ENCODE data around the gene COL6A1.
A peak's percentile ranks its signal among the peaks of the same experiment; 100 is the strongest.
"Not testable (repeated sequence)": the region's sequence is repeated elsewhere in the genome, so short reads cannot be mapped to it uniquely, and the experiment has no call there.

The COL6A1 gene

DNA sequence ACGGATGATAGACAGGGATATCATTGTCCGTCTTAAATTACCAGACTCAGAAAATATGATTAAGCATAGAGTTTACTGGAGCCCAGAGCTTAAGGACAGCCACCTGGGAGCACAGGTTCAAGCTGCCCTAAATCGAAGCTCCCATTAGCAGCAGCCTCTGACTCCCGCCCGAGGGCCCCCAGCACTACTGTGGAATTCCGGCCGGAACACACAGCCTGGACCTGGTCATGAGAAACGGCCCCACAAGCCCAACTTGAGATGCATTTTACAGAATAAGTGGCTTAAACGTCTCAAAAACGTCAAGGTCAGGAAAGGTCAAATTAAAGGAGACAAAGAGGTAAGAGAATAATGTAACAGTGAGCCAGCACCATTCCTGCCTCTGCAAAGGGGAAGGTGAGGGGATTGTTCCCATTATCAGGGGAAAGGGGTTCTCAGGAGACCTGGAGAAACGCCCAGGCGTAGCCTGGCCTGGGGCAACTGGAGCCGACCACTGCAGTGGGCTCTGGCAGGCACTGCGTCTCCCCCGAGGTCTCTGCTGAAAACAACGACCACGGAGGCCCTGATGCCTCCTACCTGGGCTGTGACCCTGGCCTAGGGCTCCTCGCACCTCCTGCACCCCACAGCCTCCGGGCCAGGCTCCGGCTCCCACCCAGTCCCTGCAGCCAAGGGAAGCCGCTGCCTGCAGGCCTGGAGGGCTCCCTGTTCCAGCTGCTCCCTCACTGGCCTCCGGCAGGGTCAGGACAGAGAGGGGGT is 11.5 kb upstream of the COL6A1 start:
- no peak for DNase-seq (ENCODE audit: low spot score)

- DNase-seq (ENCODE audit: low spot score) = peak; percentile 83
Observed at GRCh38 chr21:45970674-45971615, 10.6 kb upstream of the COL6A1 start.

DNA sequence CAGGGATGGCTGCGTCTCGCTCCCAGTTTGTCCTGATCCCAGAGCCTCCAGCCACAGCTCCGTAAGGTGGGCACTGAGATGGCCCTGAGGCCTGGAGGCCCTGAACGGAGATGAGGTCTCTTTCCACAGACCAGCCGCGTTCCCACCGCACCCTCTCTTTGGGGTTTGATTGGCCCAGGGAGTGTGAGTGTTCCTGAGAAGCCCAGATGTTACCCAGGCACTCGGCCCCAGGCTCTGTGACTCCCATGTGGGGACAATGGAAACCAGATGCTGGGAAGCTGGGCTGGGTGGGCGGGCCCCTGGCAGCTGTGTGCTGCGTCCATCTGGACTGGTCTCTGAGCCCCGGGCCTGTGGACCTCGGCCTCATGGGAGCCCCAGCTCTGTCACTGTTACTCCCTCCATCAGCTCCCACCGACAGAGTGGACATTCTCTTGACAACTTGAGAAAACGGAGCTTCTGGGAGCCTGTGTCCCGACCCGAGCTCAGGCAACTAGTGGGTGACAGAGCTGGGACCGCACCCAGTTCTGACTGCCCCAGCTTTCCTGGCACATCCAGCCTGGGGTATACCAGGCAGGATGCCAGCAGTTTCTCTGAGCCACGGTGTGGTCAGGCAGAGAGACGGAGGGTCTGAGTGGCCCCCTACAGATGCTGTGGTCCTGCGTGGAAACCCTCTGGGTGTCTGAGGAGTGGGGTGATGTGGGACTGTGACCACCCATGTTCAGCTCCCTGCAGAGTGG is 9.8 kb upstream of the COL6A1 start:
- DNase-seq (ENCODE audit: low spot score) = no peak

GRCh38 chr21:45972353-45972715 is 9.2 kb upstream of the COL6A1 start:
- DNase-seq (ENCODE audit: low spot score) = no peak

DNA sequence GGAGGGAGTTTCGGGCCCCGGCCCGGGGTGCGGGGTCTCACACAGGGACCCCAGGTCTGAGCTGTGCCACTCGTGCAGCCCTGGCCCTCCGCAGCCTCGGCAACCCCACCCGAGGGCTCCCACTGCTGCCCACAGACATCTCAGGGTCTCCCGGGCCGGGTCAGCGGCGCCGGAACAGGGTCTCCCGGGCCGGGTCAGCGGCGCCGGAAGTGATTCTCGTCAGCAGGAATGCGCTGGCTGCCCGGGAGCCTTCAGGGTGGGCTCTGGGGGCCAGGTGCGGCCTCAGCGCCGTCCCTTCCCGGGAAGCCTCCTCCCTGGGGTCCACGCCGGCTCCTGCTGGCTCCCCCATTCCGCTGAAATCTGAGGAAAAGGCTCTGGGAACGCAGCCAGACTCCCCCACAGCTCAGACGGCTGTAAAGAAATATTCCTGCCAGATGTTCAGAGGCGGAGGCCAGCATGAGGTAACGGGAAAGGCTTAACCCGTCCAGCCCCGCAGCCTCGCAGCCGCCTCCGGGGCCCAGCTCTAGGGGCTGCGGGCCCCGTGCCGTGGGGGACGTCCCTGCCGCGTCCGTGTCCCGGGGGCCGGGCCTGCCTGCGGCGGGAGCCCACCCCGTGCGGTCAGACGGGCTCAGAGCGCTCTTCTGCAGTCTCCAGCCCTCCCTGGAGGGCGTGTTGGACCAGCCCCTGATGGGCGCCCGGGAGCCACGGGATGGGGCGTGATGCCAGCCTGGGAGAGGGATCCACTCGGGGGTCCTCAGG is 8.7 kb upstream of the COL6A1 start:
- DNase-seq (ENCODE audit: low spot score) = peak; percentile 36

- DNase-seq (ENCODE audit: low spot score) = peak; percentile 96
Observed at GRCh38 chr21:45973475-45974072, 8.0 kb upstream of the COL6A1 start.

- peak; percentile 61 for DNase-seq (ENCODE audit: low spot score)
Observed at GRCh38 chr21:45974073-45975019, 7.2 kb upstream of the COL6A1 start.

GRCh38 chr21:45975020-45975666 is 6.4 kb upstream of the COL6A1 start:
- DNase-seq (ENCODE audit: low spot score) = no peak

GRCh38 chr21:45975667-45976409 is 5.7 kb upstream of the COL6A1 start:
- not testable (repeated sequence) for DNase-seq (ENCODE audit: low spot score)

DNA sequence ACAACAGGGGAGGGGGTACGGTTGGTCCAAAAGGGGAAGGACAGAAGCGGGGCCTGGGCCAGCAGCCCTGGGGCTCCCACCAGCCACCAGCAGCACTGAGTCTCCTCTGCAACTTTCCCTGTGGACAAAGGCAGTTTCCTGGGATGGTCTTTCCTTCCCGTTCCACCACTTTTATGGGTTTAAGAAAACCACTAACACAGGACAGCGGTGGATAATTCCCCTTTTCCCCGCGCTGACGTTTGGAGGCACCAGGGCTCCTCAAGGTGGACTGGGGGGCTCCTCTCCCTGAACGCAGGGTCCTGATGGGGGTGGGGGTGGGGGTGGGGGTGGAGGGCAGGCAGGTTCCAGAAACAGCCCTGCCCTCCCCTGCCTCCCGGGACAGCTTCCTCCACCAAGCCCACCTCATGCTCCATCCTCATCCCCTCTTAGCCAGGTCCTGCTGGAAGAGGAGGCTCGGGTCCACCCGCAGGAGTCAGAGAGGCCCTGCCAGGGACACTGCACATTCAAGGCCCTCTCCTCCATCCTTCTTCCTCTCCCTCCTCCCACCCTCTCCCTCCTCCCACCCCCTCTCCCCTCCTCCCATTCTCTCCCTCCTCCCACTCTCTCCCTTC is 4.8 kb upstream of the COL6A1 start:
- DNase-seq (ENCODE audit: low spot score) = no peak

DNA sequence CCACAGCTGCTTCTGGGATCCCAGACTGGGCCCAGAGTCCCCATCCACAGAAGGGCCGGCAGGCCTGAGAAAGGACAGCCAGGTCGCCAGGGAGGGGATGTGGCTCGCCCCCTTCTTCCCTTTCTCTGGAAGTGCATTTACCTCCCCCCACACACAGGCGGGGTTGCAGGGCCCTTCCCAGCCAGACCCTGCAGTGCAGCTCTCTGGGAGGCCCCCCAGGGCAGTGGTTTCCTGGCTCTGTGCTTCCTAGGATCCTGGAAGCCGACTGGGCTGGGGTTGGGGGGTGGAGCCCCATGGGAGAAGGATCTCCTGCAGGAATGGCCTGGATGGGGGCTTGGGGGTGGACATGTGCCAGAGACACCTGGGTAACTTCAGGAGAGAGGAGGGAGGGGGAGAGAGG is 4.2 kb upstream of the COL6A1 start:
- DNase-seq (ENCODE audit: low spot score) = no peak

GRCh38 chr21:45979141-45979631 is 2.4 kb upstream of the COL6A1 start:
- no peak for DNase-seq (ENCODE audit: low spot score)

DNA sequence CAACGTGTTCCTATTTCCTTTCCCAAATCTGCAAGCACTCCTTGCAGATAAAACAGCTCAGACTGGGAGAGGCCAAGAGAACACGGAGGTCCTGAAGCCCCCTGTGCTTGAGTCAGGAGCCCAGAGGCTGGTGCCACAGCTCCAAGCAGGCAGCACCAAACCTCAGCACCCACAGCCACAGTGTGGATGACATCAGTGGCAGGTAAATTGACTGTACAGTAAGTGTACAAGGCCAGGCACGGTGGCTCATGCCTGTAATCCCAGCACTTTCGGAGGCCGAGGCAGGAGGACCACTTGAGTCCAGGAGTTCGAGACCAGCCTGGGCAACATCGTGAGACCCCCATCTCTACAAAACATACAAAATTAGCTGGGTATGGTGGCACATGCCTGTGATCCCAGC is 1.9 kb upstream of the COL6A1 start:
- DNase-seq (ENCODE audit: low spot score) = no peak

- DNase-seq (ENCODE audit: low spot score) = no peak
Observed at GRCh38 chr21:45980271-45980670, 1.3 kb upstream of the COL6A1 start.

DNA sequence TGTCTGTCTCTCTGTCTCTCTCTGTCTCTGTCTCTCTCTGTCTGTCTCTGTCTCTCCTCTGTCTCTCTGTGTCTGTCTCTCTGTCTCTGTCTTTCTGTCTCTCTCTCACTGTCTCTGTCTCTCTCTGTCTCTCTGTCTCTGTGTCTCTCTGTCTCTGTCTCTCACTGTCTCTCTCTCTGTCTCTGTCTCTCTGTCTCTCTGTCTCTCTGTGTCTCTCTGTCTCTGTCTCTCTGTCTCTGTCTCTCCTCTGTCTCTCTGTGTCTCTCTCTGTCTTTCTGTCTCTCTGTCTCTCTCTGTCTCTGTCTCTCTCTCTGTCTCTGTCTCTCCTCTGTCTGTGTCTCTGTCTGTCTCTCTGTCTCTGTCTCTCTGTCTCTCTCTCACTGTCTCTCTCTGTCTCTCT is 873 bp upstream of the COL6A1 start:
- no peak for DNase-seq (ENCODE audit: low spot score)

DNA sequence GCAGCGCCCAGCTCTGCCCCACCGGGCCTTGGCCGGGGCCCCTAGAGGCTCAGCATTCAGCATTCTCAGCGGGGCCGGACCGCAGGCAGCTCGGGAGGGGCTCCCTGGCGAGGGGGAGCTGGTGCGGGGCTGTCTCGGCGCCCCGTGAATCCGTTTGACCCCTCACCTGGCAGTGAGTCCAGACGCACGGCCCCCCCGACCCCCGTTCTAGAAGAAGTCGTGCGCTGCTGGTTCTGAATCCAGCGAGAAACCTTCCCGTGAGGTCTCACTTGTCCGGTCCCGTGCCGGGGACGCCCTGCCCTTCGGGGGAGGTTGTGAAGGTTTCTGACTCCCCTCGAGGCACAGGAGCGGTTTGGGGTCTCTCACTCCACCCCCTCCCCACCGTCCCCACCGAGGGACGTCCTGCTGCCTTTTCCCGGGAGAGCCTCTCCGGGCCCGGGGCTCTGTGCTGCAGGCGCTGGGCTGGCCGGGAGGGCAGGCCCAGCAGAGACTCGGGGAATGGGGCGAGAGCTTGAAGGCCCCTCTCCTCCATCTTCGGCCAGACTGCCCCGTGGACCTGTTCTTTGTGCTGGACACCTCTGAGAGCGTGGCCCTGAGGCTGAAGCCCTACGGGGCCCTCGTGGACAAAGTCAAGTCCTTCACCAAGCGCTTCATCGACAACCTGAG is 655 bp downstream of the COL6A1 start:
- DNase-seq (ENCODE audit: low spot score) = no peak

DNA sequence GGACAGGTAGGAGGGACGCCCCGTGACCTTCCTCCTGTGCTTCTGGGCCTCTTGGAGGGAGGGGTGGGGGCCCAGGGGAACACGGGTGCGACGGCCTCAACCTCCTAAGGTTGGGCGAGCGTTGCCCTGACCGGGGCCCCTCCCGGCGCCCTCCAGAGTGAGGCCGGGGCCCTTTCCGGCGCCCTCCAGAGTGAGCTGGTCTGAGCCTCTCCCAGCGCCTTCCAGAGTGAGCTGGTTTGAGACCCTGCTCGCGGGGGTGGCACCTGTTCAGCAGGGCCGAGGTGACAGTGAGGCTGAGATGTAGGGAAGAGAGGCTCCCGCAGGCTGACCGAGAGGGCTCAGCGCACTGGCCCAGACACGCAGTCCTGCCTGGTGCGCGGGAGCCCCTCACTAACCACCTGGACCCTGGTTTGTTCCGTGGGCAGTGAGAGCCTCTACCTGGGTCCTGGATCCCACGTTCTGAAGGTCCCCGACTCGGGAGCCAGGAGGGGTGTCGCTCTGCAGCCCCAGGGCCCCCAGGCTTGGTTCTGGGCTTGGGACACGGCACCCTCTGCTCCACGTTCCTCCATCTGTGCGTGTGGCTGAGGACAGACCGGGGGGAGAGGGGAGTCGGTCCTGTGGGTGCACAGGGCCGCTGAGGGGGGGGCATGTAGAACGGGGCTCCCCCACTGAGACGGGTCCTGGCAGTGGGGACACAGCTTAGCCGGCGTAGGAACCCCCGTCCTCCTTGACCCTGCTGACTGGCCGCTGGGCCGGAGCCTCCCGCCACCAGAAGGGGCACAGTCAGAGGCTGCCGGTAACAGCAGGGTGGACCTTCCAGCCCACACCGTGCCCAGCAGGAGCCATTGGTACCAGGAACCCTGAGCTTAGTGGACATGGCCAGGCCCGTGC is 1.4 kb downstream of the COL6A1 start:
- DNase-seq (ENCODE audit: low spot score) = no peak

Measured in HuH-7 (cell line).